ENCODE measurements around the gene RAE1. TPM values are rescaled to one million over a fixed set of nuclear protein-coding genes. Genes with fewer than 3 reads are reported as not detected.

RAE1 gene
- total and polyA plus RNA-seq, 2 experiments from 2014 or later = 35.4 to 43.3 TPM

DNA sequence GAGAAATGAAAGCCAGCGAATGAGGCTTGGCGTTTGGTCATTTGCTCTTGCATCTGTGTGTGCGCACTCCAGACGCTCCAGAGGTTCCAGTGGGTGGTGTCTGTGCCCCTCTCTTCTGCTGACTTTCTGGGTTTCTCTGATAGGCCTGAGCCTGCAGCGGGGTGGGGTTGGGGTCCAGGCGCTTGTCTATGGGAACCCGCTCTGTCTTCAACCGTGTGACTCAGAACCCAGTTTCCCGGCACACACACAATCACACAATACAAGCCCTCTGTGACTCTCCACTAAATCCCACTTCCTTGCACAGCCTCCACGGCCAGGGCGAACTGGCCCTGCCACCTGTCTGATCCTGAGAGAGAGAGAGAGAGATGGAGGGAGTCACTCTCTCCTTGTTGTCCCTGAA, 64.7 kb downstream of the RAE1 start:
- Histone ChIP-seq H3K27ac (ENCODE audit: low read depth) (no peak overlapping the region), H3K4me2 (no peak overlapping the region), H2AFZ (no peak overlapping the region), H3K36me3 (ENCODE audit: insufficient read depth) (no peaks in the 10 kb centered on the region), H3K4me1 (ENCODE audit: insufficient read depth) (no peaks in the 10 kb centered on the region), H3K9me2 (ENCODE audit: insufficient read depth) (no peaks in the 10 kb centered on the region), H3K27me3 (ENCODE audit: insufficient read depth) (no peaks in the 10 kb centered on the region), H3K4me3 (no peak overlapping the region), H3K79me2 (replicated peaks; ENCODE audit: insufficient read depth) (no peaks in the 10 kb centered on the region), H3F3A (replicated peaks; ENCODE audit: low read depth) (no peaks in the 10 kb centered on the region), H4K20me1 (replicated peaks; ENCODE audit: insufficient read depth) (no peaks in the 10 kb centered on the region)
- Mint-ChIP-seq H3K4me3 (no peak overlapping the region), H3K27ac (no peak overlapping the region), H3K27me3 (ENCODE audit: insufficient read depth, low read depth, poor library complexity) (peaks cover 5% of the 10 kb centered on the region), H3K4me1 (no peaks in the 10 kb centered on the region), H3K36me3 (ENCODE audit: low read depth) (no peaks in the 10 kb centered on the region), H3K9me3 (no peaks in the 10 kb centered on the region)
- no peak for ATAC-seq
- TF ChIP-seq, protein P1, sequence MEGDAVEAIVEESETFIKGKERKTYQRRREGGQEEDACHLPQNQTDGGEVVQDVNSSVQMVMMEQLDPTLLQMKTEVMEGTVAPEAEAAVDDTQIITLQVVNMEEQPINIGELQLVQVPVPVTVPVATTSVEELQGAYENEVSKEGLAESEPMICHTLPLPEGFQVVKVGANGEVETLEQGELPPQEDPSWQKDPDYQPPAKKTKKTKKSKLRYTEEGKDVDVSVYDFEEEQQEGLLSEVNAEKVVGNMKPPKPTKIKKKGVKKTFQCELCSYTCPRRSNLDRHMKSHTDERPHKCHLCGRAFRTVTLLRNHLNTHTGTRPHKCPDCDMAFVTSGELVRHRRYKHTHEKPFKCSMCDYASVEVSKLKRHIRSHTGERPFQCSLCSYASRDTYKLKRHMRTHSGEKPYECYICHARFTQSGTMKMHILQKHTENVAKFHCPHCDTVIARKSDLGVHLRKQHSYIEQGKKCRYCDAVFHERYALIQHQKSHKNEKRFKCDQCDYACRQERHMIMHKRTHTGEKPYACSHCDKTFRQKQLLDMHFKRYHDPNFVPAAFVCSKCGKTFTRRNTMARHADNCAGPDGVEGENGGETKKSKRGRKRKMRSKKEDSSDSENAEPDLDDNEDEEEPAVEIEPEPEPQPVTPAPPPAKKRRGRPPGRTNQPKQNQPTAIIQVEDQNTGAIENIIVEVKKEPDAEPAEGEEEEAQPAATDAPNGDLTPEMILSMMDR (conservative IDR thresholded peaks at IDR 0.05; ENCODE audit: low read depth in 2 of 2) = no peak
- TF ChIP-seq, protein P2, sequence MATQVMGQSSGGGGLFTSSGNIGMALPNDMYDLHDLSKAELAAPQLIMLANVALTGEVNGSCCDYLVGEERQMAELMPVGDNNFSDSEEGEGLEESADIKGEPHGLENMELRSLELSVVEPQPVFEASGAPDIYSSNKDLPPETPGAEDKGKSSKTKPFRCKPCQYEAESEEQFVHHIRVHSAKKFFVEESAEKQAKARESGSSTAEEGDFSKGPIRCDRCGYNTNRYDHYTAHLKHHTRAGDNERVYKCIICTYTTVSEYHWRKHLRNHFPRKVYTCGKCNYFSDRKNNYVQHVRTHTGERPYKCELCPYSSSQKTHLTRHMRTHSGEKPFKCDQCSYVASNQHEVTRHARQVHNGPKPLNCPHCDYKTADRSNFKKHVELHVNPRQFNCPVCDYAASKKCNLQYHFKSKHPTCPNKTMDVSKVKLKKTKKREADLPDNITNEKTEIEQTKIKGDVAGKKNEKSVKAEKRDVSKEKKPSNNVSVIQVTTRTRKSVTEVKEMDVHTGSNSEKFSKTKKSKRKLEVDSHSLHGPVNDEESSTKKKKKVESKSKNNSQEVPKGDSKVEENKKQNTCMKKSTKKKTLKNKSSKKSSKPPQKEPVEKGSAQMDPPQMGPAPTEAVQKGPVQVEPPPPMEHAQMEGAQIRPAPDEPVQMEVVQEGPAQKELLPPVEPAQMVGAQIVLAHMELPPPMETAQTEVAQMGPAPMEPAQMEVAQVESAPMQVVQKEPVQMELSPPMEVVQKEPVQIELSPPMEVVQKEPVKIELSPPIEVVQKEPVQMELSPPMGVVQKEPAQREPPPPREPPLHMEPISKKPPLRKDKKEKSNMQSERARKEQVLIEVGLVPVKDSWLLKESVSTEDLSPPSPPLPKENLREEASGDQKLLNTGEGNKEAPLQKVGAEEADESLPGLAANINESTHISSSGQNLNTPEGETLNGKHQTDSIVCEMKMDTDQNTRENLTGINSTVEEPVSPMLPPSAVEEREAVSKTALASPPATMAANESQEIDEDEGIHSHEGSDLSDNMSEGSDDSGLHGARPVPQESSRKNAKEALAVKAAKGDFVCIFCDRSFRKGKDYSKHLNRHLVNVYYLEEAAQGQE (IDR thresholded peaks at IDR 0.05; ENCODE audit: unreplicated experiment) = no peak
- TF ChIP-seq STAT1 (IDR thresholded peaks at IDR 0.05; ENCODE audit: unreplicated experiment) (no peak), CREB1 (CRISPR knock-in tag; IDR thresholded peaks at IDR 0.05; ENCODE audit: low read depth) (no peak), POLR2AphosphoS5 (IDR thresholded peaks at IDR 0.05; ENCODE audit: low read depth) (no peak), ZNF331 (CRISPR knock-in tag; IDR thresholded peaks at IDR 0.05; ENCODE audit: low read depth) (no peak), EZH2 (IDR thresholded peaks at IDR 0.05; ENCODE audit: low read depth, unreplicated experiment) (no peak), ZNF114 (CRISPR knock-in tag; IDR thresholded peaks at IDR 0.05) (no peak), NANOG (IDR thresholded peaks at IDR 0.05; ENCODE audit: borderline replicate concordance) (no peak), EZH2phosphoT487 (IDR thresholded peaks at IDR 0.05; ENCODE audit: unreplicated experiment) (no peak), JUNB (IDR thresholded peaks at IDR 0.05; ENCODE audit: unreplicated experiment) (no peak)
- TF ChIP-seq, protein P3, sequence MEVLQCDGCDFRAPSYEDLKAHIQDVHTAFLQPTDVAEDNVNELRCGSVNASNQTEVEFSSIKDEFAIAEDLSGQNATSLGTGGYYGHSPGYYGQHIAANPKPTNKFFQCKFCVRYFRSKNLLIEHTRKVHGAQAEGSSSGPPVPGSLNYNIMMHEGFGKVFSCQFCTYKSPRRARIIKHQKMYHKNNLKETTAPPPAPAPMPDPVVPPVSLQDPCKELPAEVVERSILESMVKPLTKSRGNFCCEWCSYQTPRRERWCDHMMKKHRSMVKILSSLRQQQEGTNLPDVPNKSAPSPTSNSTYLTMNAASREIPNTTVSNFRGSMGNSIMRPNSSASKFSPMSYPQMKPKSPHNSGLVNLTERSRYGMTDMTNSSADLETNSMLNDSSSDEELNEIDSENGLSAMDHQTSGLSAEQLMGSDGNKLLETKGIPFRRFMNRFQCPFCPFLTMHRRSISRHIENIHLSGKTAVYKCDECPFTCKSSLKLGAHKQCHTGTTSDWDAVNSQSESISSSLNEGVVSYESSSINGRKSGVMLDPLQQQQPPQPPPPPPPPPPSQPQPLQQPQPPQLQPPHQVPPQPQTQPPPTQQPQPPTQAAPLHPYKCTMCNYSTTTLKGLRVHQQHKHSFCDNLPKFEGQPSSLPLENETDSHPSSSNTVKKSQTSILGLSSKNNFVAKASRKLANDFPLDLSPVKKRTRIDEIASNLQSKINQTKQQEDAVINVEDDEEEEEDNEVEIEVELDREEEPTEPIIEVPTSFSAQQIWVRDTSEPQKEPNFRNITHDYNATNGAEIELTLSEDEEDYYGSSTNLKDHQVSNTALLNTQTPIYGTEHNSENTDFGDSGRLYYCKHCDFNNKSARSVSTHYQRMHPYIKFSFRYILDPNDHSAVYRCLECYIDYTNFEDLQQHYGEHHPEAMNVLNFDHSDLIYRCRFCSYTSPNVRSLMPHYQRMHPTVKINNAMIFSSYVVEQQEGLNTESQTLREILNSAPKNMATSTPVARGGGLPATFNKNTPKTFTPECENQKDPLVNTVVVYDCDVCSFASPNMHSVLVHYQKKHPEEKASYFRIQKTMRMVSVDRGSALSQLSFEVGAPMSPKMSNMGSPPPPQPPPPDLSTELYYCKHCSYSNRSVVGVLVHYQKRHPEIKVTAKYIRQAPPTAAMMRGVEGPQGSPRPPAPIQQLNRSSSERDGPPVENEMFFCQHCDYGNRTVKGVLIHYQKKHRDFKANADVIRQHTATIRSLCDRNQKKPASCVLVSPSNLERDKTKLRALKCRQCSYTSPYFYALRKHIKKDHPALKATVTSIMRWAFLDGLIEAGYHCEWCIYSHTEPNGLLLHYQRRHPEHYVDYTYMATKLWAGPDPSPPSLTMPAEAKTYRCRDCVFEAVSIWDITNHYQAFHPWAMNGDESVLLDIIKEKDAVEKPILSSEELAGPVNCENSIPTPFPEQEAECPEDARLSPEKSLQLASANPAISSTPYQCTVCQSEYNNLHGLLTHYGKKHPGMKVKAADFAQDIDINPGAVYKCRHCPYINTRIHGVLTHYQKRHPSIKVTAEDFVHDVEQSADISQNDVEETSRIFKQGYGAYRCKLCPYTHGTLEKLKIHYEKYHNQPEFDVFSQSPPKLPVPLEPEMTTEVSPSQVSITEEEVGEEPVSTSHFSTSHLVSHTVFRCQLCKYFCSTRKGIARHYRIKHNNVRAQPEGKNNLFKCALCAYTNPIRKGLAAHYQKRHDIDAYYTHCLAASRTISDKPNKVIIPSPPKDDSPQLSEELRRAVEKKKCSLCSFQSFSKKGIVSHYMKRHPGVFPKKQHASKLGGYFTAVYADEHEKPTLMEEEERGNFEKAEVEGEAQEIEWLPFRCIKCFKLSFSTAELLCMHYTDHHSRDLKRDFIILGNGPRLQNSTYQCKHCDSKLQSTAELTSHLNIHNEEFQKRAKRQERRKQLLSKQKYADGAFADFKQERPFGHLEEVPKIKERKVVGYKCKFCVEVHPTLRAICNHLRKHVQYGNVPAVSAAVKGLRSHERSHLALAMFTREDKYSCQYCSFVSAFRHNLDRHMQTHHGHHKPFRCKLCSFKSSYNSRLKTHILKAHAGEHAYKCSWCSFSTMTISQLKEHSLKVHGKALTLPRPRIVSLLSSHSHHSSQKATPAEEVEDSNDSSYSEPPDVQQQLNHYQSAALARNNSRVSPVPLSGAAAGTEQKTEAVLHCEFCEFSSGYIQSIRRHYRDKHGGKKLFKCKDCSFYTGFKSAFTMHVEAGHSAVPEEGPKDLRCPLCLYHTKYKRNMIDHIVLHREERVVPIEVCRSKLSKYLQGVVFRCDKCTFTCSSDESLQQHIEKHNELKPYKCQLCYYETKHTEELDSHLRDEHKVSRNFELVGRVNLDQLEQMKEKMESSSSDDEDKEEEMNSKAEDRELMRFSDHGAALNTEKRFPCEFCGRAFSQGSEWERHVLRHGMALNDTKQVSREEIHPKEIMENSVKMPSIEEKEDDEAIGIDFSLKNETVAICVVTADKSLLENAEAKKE (CRISPR knock-in tag; IDR thresholded peaks at IDR 0.05) = no peak
- TF ChIP-seq, protein P4, sequence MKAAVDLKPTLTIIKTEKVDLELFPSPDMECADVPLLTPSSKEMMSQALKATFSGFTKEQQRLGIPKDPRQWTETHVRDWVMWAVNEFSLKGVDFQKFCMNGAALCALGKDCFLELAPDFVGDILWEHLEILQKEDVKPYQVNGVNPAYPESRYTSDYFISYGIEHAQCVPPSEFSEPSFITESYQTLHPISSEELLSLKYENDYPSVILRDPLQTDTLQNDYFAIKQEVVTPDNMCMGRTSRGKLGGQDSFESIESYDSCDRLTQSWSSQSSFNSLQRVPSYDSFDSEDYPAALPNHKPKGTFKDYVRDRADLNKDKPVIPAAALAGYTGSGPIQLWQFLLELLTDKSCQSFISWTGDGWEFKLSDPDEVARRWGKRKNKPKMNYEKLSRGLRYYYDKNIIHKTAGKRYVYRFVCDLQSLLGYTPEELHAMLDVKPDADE (IDR thresholded peaks at IDR 0.05) = no peak
- no peak for DNase-seq (ENCODE audit: low spot score)
